GM18526 (cell line): ENCODE data around the gene PDCD7.

Experiments used
- POLR2A ChIP-seq: IDR thresholded peaks from 3 replicates; pipeline ENCODE4 v1.6.1; 2011; ENCODE audit not compliant: insufficient read length; ENCODE audit errors: extremely low read depth

PDCD7 gene

DNA sequence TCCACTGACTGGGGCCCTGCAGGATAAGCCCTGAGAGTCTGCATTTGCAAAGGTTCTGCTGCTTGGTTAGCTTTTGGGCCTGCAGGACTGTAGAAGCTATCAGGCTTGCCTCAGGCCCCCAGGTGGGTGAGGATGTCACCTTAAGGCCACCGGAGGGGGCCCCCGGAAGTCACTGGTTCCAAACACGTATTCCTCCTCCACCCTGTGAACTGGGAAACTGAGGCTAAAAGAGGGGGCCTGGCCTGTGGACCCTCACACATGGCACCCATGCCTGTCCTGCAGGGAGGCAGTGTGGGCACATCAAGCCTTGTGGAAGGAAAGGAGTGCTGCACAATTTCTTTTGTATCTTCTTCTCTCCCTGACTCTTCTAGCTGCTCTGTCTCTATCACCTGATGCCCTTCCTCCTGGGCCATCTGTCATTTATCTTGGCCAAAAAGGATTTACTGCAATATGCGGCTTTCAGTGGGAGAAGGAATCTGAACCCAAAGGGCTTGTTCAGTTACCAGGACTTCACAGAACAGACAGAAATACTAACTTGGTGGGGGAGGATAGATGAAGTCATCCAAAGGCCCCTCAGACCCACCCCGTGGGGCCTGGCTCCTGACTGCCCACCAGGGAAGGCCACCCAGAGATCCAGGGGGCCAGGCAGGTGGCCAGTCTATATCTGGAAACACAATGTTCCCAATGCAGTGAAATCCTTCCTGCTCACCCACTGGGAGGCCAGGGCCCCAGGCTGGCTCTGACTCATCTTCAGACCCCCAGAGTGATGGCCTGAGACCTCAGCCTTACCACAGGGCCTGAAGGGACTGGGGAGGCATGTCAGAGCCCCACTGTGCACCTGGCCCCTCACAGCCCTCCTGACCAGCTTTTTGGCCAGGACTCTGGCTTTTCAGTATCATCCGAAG lies 36.9 kb downstream of the PDCD7 start:
- TF ChIP-seq POLR2A, result no peak

DNA sequence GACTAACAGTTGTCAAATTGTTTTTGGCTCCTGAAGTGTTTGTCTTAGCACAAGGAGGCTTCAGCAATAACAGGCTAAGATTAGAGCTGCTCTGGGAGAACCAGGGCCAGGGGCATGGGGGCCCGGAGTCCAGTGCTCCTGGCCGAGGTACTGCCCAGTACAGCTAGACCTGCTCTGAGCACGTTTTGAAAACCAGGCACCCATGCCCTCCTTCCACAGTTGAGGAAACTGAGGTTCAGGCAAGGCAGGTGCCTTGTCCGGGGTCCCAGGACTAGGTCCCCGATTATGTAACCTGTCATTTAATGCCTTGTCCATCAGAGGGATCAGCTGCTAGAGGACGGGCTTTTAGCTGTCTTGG lies 37.9 kb downstream of the PDCD7 start:
- TF ChIP-seq POLR2A, result no peak

GRCh38 chr15:65095011-65095746 lies 38.4 kb downstream of the PDCD7 start:
- no peak for TF ChIP-seq POLR2A

- TF ChIP-seq POLR2A, result no peak
Observed at GRCh38 chr15:65094294-65094995, 39.2 kb downstream of the PDCD7 start.

- no peak for TF ChIP-seq POLR2A
Observed at GRCh38 chr15:65092911-65093792, 40.5 kb downstream of the PDCD7 start.

- no peak for TF ChIP-seq POLR2A
Observed at GRCh38 chr15:65091946-65092770, 41.5 kb downstream of the PDCD7 start.

DNA sequence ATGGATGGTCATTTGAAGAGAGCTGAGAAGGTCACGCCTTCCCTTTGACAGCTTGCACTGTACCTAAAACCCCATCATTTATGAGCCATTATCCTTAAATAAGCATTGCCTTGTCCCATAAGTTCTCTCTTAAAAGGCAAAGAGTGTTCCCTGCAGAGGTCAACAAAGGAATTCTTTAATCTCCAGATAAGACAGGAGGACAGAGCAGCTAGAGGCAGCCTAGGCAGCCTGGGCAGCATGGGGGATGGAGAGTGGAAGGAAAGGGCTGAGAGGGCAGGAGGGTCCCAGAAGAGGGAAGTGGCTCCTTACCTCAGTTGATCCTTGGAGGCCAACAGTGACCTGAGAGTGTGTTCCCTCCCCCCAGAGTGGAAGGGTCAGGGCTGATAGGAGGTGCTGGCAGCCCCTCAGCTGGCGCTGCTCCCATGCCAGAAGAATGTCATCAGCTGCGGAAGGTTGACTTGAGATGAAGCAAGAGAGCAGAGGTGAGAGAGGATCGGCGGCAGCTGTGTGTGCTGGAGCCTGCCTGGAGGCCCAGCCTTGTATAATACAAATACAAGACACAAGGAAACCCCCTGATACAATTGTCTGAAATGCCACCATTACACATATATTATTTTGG lies 44.3 kb downstream of the PDCD7 start:
- no peak for TF ChIP-seq POLR2A

- no peak for TF ChIP-seq POLR2A
Observed at GRCh38 chr15:65088643-65089021, 45.0 kb downstream of the PDCD7 start.

- no peak for TF ChIP-seq POLR2A
Observed at GRCh38 chr15:65087873-65088642, 45.5 kb downstream of the PDCD7 start.

- TF ChIP-seq POLR2A, result no peak
Observed at GRCh38 chr15:65087411-65087810, 46.2 kb downstream of the PDCD7 start.

DNA sequence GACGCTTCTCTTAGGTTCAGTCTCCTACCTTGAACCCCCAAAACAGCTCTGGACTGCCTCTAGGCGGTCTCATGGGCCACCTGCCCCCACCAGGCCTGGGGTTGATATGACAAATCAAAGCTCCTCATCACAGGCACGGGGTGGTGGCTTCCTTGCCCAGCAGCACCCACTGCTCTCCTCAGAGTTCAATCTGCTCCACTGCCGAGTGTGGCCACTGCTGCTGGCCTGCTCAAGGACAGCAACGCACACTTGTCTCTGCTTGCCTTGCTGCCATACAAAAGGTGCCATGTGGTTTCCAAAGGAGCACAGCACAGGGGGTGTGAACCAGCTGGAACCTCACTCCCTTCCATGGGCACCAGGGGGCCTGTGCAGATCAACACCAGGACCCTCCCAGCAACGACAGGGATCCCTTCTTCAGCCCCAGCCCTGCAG lies 46.9 kb downstream of the PDCD7 start:
- no peak for TF ChIP-seq POLR2A

DNA sequence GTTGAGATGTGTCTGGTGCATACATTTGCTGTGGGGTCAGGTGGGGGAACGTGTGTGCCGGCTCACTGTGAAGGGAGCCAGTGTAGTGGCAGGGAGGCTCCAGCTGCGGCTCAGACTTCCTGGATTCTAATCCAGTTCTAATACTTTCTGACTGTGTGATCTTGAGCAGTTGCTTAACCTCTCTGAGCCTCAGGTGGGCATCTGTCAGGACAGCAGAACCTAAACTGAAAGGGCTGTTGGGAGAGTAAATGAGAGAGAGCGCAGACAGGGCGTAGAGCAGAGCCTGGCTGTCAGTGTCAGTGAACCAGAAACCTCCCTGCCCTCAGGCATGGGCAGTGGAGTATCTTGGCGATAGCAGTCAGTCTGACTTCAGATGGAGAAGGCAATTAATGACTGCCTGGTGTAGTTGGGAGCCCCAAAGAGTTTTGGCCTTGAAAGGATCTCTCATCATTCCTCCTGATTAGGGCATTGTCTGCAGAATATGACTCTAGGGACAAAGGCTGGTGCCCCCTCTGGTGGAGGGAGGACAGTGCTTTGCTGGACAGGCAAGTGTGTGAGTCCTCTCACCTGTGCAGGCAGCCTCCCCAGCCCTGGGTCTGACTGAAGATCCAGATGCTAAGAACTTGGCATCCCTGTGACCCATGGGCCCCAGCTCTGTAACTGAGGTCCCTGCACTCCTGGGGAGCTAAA lies 47.5 kb downstream of the PDCD7 start:
- TF ChIP-seq POLR2A, result no peak
